Measurements from ENCODE around the gene PALD1.
"Not testable (repeated sequence)": the region's sequence is repeated elsewhere in the genome, so short reads cannot be mapped to it uniquely, and the experiment has no call there.

PALD1 gene

DNA sequence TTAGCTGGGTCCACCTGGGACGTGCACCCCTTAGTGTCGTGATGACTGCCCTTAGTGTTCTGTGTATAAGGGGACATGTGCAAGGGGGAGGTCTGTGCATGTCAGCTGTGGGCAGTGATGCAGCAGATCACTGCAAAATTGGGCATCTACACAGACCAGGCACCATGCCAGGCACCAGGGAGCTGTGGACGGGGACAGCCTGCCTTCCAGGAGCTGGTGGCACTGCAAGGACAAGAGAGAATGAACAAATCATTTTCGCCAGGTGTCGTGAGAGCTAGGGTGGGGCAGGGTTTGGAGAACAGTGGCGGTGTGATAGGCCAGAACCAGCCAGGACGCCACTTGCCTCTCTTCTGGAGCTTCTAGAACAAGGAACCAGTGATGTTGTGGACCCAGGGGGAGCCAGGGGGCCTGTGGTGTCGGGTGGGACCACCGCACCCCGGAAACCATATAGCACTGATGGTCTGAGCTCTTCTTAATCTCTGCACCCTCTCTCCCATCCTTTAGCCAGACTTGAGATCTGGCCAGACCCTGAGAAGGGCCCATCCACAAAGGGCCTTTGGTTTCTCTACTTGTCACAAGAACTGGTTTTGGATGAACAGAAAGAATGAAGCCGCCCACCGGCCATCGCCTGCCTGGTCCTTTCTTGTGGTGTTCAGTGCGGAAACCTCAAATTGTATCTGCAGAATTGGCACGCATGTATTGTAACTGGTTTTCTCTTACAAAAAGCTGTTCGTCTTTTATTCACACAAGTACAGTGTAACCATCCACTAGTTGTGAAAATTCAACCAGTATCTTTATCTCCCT, 93.3 kb downstream of the PALD1 start:
- no peak for DNase-seq (ENCODE audit: low read depth, low spot score)

DNA sequence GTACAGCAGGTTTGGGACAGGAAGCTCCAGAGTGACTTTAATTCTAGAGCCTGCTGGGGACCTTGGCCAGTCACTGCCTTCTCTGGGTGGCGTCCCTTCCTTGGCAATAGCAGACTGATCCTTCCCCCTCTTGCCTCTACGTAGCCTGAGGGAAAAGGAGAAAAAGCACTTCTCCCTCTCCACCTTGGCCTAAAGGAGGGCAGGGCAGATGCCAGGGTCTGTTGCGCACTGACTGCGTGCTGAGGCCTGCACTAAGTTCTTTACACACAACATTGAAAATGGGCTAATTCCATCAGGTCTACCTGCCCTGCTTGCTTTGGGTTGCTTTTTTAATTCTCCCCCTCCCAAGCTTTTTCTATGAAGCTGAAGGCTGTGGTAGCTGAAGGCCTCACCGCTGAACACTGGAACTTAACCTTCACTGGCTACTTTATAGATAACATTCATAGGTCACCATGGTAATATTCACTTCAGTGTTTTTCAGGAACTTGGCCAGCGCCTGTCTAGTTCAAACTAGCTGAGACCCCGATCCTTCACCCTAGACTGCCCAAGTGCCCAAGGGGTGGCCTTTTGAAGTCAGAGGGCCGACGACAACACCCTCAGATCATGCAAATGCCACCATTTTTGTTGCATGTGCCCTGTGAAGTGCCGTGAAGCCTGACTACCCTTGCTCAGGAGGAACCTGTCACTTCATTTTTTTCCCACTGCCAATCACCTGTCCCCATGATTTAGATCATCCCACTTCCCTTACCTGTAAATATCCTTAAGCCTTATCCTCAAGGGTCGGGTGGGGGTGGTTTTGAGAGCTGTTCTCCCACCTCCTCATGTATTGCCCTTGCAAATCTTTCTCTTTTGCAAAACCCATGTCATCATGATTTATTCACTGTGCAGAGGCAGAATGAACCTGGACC, 95.3 kb downstream of the PALD1 start:
- no peak for DNase-seq (ENCODE audit: low read depth, low spot score)

DNA sequence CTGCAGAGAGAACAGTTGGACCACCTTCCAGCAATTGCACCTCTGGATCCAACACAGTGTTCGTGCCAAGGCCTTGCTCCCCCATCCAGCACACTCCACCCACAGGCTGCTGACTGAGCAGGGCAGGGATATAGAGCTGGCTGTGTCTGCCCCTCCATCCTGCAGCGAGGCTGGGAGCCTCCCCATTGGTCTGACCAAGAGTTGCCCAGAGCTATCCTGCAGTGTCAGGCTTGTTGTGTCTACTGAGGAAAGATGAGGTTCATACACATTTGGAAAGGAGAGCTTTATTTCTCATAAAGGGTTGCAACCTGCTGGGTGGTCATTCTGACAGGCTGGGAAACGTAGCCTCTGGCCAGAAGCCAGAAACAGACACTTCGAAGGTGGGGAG, 96.9 kb downstream of the PALD1 start:
- no peak for DNase-seq (ENCODE audit: low read depth, low spot score)

DNA sequence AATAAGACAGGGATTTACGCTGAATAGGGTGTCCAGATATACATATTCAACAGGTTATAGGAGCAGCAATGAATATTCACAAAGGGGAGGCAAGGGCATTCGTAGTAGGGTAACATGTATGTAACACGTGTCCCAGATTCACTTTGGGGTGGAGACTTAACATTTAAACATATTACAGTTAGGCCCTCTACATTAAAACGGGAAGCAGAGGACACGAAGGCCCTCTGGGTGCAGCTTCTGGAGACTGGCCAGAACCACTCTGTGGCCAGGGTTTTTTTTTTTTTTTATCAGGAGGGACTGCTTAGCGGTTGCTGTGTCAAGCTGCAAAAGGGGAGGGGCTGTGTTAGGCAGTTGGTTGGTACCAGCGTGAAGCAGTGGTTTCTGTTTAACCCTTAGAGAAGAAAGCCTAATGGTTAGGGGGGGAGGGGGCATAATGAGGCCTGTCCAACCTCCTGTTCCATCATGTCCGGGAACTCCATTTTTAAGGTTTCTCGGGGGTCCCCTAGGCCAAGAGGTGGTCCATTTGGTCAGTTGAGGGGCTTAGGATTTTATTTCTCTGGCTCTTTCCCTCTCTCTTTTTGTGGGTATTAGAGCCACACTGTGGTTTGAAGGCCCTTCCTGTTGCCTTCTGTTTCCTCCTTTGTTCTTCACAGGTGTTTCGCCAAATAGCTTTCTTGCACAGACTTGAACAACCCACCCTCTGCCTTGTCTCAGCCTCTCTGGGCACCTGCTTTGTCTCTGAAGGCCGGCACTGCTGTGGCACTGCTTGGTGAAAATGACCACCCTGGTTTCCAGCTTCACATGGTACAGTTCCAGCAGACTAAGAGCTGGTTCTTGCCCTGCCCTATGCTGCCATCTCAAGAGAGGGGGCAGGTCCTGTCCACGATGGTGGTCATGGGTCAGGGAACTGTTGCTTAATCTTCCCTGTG, 97.6 kb downstream of the PALD1 start:
- no peak for DNase-seq (ENCODE audit: low read depth, low spot score)

DNA sequence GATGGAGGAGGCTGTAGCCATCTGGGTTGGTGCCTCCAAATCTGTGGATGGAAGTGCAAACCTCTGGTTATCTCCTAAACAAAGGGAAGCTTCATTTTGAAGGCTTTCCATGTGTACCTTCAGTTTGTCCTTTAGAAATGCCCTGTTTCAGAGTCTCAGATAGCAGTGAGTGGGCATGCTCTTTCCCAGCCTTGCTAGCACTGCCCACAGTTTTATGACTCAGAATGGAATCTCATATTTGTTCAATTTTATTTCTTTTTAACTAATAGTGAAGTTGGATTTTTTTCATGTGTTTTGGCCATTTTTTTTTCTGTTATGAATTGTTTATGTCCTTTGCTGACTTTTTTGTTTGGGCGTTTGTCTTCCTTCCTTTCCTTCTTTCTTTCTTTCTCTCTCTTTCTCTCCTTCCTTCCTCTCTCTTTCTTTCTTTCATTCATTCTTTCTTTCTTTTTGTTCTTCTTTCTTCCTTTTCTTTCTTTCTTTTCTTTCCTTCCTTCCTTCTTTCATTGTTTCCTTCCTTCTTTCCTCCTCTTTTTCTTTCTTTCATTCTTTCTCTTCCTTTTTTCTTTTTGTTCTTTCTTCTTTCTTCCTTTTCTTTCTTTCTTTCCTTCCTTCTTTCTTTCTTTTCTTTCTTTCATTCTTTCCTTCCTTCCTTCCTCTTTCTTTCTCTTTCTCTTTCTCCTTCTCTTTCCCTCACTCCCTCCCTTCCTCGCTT, 98.4 kb downstream of the PALD1 start:
- DNase-seq (ENCODE audit: low read depth, low spot score), result no peak

DNA sequence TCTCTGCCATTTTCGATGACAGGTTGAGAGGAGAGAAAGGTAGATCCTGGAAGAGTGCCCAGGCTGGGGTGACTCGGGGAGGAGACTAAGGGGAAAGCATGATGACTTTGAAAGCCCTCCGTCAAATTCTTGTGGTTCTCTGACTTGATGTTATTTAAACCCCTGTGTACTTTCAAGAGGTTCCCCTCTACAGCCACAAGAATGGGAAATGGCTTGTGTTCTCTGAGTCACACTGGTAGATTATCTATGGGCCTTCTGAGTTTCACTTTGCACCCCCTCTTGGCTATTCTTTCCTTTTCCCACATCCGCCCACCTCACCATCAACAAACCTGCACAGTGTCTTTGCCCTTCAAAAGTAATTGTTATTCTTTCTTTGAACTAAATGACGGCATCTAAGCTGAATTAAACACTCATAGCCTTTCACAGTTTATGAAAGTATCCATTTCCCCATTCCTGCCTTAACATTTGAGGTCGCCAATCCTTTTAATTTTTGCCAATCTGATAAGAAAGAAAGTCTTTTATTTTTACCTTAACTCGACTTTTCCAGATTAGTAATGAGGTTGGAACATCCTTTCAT, 99.9 kb downstream of the PALD1 start:
- DNase-seq (ENCODE audit: low read depth, low spot score), result no peak

DNA sequence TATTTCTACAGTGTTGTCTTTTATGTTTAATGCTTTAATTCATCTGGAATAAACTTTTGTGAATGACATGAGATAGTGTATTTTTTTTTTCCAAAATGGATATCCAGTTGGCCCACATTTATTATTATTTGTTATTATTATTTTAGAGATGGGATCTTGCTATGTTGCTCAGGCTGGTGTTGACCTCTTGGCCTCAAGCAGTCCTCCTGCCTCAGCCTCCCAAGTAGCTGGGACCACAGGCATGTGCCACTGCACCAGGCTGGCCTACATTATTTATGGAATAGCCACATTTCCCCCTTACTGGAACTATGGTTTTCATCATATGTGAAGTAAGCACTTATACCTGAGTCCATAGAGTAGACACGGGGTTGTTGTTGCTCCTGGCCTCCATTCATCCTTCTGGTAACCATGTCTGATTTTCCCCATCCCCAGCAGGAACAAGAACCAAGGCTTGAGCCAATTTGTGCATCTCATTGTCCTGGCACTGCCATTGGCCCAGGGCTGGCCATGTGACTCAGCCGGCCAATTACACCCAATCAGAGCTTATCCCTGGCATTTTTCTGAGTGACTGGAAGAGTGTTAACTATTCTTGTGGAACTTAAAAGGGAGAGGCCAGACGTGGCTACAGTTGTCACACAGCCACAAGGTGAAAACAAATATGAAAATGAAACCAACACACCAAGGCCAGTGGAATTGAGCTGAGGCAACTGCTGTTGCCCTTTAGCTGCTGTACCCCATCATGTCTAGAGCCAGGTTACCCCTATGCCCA, 100.9 kb downstream of the PALD1 start:
- no peak for DNase-seq (ENCODE audit: low read depth, low spot score)

DNA sequence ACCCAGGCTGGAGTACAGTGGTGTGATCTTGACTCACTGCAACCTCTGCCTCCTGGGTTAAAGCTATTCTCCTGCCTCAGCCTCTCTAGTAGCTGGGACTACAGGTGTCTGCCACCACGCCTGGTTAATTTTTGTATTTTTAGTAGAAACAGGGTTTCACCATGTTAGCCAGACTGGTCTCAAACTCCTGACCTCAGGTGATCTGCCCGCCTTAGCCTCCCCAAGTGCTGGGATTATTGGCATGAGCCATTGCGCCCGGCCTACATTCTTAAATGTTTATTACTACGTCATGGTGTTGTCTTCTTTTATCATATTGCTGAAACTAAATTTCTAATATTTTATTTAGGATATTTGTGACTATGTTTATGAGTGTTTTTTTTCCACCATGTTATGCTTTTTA, 102.6 kb downstream of the PALD1 start:
- not testable (repeated sequence) for DNase-seq (ENCODE audit: low read depth, low spot score)

DNA sequence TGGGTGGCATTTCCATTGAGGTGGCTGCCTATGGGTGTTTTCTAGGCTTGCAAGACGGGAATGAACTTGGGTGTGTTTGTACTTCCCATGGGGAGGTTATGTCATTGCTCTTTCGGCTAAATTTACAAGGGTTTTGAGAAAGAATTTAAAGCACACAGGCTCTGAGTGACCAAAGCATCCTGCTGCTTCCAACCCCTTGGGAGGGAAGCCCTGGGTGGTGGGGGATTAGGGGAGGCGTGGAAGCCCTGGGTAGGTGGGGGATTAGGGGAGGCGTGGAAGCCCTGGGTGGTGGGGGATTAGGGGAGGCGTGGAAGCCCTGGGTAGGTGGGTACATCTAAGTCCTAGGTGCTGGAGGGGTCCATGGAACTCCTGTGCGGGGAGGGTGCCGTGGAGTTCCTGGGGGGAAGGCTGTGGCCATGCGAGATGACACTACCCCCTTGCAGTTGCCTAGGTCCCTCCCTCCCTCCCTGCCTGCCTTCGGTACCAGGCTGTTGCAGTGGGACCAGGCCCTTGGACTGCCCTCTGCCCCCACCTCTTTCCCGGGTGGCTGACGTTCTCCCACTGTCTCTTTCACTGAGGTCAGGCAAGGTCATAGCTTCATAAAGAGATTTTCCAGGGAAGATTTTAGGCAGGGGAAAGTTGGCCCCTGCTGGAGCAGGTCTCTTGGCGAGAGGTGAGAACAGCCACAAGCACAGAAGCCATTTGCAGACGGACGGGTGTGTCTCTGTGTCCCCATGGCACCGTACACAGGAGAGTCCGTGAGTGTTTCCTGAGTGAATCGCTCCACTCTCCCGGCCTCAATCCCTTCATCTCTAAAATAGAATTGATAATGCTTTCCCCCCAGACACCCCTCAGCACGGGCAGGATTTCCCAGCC, 104.5 kb downstream of the PALD1 start:
- no peak for DNase-seq (ENCODE audit: low read depth, low spot score)

DNA sequence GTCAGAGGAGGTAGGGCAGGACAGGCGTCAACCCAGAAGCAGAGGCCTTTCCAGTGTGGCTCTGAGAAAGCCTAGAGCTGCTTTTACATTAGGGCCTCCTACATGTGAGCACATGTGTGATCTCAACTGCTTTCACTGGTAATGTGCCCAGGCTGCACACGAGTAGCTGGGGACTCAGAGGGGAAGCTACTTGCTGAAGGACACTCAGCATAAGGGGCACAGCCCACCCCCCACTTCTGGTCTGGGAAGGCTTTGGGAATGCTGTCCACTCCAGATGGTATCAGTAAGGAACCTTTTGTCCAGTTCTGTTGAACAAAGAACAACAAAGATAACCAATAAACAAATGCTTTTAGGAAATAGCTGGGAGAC, 105.1 kb downstream of the PALD1 start:
- no peak for DNase-seq (ENCODE audit: low read depth, low spot score)

DNA sequence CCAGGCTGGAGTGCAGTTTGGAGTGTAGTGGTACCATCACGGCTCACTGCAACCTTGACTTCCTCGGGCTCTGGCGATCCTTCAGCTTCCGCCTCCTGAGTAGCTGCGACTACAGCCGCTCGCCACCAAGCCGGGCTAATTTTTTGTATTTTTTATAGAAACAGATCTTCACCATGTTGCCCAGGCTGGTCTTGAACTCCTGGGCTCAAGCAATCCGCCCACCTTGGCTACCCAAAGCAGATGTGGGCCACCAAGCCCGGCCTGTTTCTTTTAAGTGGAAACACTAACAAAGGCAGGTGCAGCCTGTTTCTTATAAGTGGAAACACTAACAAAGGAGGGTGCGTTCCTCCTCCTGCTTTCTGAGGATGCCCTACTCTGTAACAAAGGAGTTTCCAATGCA, 105.8 kb downstream of the PALD1 start:
- no peak for DNase-seq (ENCODE audit: low read depth, low spot score)

DNA sequence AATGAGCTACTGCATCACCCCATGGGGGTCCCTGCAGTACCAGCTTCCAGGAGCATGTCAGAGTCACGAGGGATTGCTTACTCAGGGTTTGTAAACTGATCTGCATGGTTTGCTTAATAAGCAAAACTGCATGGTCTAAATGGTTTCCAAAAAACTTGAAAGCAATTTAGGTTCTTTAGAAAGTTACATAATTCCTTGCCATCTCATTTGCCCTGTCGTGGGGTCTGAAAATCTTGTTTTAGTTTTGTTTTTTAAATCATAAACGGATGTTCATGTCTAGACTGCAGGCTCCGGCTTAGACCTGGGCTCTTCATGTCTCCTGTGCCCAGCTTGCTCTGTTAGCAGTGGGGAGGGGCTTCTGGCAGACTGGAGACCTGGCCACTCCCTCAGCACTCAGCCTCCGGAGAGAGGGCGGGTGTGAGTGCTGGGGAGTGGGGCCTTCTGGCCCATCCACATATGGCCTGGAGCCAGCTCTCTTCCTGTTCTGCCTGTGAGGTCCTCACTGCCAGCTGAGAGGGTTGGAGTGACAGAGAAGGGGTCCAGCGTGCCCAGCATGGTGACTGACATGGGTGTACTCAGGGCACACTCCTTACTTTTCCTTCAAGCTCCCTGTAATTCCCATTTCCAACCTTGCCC, 106.5 kb downstream of the PALD1 start:
- no peak for DNase-seq (ENCODE audit: low read depth, low spot score)

DNA sequence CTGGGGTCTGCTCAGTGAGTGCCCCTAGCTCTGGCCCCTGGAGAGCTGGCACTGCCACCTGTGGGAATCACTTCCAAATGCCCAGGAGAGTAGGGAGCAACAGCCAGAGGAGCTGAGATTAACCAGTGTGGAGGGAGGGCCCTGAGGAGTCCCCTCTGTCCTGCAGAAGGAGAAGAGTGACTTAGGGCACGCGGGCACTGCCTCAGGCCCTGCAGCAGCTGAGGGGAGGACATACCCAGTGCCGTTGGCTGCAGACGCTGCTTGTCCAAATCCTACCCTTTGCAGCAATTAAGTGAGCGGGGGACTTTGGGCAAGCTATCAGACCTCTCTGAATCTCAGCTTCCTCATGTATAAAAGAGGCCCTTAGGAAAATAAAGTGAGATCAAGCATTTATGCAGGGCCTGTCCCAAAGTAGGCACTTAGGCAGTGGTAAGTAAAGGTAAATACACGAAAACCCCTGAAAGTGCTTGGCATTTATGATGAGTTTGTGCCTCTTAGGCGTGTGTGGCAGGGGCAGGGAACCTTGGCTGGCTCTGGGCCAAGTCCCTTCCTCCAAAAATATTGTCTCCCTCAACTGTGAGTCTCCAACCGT, 107.1 kb downstream of the PALD1 start:
- DNase-seq (ENCODE audit: low read depth, low spot score), result no peak

DNA sequence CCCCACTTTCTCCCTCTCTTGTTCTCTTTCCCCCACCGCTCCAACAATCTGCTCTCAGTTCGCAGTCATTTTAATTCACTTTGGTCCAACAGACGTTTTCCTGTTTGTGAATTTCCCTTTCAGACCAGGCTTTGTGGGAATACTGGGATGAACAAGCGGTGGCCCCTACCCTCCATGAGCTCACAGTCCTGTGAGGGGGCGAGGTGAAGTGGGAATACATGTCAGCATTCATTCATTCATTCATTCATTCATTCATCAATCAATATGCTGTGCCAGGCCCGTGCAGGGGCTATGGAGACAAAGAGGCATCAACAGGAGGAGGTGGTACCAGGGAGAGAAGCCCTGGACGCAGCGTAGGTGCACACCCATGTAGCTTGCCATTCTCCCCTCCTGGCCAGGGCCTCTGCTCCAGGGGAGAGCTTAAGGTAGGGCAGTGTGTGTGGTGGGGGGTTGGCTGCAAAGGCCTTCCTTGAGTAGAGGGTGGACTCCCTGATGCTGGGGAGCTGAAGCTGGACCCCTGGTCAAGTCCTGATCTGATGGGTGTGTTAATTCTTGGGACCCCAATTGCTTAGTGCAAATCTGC, 107.9 kb downstream of the PALD1 start:
- DNase-seq (ENCODE audit: low read depth, low spot score), result no peak

DNA sequence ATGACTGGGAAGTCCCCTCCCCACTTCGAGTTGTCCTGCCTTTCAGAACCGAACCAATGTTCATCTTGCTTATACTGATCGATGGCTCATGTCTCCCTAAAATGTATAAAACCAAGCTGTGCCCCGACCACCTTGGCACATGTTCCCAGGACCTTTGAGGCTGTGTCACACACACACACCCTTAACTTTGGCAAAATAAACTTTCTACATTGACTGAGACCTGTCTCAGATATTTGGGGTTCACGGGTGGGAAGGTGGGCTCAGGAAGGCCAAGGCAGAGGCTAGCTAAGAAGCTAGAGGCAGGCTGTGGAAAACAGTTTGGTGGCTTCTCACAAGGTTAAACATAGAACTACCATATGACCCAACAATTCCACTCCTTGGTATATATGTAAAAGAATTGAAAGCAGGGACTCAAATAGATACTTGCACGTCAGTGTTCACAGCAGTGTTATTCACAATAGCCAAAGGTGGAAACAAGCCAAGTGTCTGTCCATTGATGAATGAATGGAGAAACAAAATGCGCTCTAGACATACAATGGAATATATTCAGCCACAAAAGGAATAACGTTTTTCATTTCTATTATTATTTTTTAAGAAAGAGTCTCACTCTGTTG, 108.6 kb downstream of the PALD1 start:
- no peak for DNase-seq (ENCODE audit: low read depth, low spot score)

DNA sequence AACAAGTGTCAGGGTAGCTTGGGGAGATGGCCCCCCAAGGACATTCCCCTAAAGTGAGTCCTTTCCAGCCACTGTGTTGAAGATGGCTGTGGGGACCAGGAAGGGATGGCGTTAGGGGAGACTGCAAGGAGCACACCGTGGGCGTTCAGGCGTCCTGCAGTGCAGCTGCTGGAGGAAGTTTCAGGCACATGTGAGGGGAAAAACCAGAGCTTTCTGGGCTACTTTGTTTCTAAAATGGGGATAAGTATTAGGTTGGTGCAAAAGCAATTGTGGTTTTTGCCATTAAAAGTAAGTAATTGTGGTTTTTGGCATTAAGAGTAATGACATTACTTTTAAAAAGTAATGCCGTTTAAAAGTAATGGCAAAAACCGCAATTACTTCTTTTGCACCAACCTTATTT, 109.7 kb downstream of the PALD1 start:
- no peak for DNase-seq (ENCODE audit: low read depth, low spot score)

DNA sequence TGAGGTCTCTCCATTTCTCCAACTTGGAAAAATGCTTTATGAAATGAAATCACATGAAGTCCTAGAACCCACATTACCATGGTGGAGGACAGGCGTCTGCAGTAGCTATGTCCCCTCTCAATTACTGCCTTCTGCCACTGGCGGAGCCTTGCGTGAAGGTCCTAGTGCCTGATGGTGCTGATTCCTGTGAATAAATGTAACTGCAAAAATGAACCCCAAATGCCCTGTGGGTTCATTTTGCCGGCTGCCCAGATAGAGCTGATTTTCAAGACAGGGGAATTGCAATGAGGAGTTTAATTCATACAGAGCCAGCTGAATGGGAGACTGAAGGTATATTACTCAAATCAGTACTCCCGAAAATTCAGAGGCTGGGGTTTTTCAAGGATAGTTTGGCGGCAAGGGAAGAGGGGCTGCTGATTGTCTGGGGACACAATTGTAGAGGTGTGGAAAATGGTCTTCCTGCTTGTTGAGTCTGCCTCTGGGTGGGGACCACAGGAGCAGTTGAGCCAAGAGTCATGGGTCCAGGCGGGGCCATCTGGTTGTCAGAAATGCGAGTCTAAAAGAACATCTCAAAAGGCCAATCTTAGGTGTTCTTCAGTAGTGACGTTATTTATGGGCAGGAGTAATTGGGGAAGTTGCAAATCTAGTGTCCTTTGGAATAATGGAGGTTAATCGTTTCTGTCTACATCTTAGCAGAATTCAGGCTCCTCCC, 110.4 kb downstream of the PALD1 start:
- DNase-seq (ENCODE audit: low read depth, low spot score), result no peak

All from activated CD4-positive, CD25-positive, alpha-beta regulatory T cell treated with anti-CD3 and anti-CD28 coated beads, Interleukin-2, amount 50 U/mL, for 16 hours (primary cell).